GM21576 (cell line): ENCODE results near the gene CBX2.

Experiments
- ATAC-seq: cut with Tn5 transposase; IDR thresholded peaks from one replicate; pipeline ENCODE4 v1.9.1; 2021; ENCODE audit warnings: mild to moderate bottlenecking, moderate library complexity; ENCODE audit not compliant: unreplicated experiment

Gene CBX2

GRCh38 chr17:79786930-79787643 lies 9.1 kb downstream of the CBX2 start:
- ATAC-seq: no peak

GRCh38 chr17:79788455-79788854 lies 10.5 kb downstream of the CBX2 start:
- ATAC-seq: no peak

DNA sequence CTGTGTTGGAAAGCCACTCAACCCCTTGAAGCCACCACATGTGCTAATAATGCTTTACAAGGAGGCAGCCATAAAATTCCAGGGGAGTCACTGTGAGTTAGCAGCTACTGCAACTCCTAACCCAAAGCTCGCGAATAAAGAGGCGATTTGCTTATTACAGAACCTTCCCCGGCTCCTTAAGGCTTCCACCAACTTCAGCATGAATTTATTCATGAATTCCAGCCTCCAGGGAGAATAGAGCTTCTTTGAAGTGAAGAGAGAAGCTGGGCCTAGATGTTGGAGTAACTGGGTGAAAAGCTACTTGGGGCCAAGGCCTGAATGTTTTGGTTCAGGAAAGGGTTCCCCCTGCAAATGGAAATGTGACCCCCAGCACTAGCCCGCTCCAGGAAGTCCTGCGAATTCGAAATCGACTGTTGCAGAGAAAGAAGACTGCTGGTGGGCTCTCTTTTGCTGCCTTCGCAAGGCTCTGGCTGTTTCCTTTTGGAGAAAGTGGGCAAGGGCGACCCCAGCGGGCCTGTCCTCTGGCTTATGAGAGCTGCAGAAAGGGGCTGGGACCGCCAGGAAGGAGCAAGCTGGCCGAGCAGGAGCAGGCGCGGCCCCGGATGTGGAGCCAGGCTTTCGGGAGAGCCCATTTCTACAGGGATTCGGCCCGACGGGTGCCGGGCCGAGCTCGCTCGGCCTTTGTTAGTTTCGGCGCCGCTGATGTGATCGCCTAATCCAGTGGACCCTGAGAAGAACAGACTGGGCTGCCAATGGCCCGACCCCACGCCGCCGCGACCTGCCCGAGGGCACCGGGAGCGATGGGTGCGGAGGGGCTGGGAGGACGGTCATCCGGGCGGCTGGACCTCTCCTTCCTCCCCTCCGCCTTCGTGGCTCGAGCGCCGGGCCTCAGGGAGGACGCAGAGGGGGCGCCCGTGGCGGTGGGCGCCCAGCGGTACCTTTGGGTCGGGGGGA lies 11.3 kb downstream of the CBX2 start:
- ATAC-seq: no peak

GRCh38 chr17:79789943-79790804 lies 12.2 kb downstream of the CBX2 start:
- no peak for ATAC-seq

GRCh38 chr17:79790805-79791734 lies 13.1 kb downstream of the CBX2 start:
- ATAC-seq: no peak

GRCh38 chr17:79791735-79792161 lies 13.8 kb downstream of the CBX2 start:
- ATAC-seq: no peak

- no peak for ATAC-seq
Measured at GRCh38 chr17:79792341-79792871, 14.5 kb downstream of the CBX2 start.

- no peak for ATAC-seq
Measured at GRCh38 chr17:79792984-79793923, 15.3 kb downstream of the CBX2 start.

DNA sequence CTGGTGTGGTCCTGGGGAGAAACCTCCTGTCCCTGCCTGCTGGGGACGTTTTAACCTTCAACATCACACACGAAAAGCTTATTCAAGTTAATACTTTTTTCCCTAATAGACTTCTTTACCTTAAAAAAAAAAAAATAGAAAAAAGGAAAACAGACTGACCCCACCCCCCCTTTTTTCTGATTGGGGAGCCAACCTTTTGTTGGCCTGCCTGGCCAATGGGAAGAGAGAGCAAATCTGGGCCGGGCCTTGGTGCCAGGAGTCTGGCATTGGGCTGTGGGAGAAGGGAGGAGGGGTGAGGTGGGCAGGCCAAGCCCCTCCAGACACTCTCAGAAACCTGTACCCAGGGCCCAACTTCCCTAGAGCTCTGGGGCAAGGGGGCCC lies 16.0 kb downstream of the CBX2 start:
- ATAC-seq: no peak

DNA sequence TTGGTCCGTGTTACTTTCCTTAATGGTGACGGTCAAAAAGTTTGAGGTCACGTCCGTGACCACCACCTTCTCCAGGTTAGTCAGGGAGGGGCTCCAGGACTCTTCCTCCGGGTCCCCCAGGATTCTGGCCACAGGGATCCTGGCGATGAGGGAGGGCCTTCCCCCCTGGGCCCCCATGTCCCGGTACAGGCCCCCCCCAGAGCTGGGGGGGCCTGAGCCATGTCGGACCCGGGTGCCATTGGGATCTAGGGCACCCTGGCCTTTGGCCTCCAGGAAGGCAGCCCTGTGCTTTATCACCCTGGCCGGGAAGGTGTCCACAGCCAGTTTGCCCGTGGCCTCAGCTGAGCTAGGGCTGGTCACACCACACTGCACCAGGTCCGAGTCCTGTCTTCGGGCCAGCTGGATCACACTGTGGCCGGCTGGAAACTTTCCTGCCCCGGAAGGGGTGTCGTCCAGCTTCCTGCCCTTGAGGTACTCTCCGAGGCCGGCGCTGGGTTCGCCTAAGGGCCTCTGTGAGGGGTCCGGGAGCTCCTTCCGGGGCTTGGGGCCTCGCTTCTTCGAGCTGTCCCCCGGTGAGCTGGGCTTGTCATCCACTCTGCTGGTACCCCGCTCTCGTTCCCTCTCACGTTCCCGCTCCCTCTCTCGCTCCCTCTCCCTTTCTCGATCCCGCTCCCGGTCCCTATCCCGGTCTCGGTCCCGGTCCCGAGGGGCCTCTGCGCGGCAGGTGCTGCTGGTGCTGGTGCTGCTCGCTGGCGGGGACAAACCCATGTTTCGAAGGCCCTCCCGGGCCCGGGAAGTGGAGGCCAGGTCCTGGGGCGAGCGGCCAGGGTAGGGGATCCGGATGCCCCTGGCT lies 16.9 kb downstream of the CBX2 start:
- no peak for ATAC-seq

GRCh38 chr17:79795795-79796443 lies 18.0 kb downstream of the CBX2 start:
- no peak for ATAC-seq

GRCh38 chr17:79796444-79796762 lies 18.5 kb downstream of the CBX2 start:
- ATAC-seq: no peak

GRCh38 chr17:79796763-79797491 lies 19.0 kb downstream of the CBX2 start, which contains the start of gene CBX8:
CBX8 (minus strand) TSS chr17:79797077; CDS start chr17:79796998, 79 bp downstream.
- ATAC-seq: peak; percentile 89

DNA sequence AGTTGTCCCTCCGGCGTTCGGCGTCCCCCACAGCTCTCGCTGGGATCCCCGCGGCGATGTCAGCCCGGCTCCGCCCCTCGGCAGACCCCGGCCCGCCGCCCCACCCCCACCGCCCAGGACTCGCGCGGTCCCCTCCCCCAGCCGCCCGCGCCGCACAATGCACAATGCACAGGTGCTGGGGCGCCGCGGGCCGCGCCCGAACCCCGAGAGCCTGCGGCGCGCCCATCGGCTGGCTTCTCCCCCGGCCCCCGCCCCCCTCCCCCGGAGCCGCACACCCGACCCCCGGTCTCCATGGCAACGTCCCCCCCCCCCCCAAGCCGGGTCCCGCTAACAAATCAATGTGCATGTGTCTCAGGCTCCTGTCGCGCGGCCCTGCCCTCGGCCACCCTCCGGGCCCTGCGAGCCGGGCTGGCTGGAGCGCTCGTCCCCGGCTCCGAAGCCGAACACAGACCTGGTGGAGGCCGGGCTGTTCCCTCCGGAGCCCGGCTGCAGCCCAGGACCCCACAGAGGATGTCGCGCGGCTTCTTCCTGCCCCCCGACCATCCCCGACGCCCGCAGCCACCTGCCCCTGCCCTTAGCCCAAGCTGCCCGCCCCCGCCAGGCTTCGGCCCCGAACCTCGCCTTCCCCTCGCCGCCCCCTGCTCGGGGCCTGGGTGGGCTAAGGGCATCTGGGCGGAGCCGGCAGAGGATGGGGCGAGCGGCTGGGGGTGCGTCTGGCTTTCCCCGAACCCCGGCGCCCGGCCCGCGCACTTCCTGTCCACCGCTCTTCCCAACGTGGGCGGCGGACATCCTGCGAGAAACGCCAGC lies 19.7 kb downstream of the CBX2 start:
- ATAC-seq: peak; percentile 3

DNA sequence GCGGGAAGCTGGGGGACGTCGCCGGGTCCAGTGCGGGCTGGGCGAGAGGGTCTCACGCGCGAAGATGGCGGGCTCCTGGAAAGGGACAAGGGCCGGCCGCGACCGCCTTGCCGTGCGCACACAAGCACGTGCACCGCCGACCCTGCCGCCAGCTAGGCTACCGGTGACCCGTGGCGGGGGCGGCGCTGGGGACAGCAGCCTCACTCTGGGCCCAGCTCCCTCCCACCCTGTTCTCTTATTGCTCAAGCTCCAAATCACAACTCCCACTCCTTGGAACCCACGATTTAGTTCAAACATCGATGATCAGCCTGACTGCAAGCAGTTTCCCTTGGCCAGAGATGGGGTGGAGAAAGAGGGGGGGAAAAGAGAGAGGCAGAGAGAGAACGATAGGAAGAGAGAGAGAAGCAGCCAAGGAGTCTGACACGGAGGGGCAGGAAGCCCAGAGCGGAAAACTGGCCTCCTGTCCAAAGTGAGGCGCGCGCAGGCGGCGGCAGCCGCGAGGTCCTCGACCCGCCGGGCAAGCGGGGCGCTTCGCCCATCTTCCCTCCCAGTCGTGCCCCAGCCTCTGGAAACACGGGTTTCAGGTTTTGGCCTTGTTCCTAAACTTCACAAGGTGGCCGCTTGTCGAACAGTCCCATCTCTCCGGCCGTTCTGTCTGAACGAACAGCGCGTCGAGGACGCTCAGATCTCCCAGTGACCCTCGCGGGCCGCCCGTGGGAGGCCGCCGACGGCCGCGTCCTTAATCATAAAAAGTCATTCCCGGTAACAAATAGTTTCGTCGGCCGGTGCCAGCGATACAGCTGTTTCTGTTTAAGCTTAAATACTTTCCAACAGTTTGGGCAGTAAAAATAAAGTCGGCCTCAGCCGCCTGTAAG lies 20.6 kb downstream of the CBX2 start:
- no peak for ATAC-seq
